ENCODE data around the gene SERPINA3.

SERPINA3 gene

DNA sequence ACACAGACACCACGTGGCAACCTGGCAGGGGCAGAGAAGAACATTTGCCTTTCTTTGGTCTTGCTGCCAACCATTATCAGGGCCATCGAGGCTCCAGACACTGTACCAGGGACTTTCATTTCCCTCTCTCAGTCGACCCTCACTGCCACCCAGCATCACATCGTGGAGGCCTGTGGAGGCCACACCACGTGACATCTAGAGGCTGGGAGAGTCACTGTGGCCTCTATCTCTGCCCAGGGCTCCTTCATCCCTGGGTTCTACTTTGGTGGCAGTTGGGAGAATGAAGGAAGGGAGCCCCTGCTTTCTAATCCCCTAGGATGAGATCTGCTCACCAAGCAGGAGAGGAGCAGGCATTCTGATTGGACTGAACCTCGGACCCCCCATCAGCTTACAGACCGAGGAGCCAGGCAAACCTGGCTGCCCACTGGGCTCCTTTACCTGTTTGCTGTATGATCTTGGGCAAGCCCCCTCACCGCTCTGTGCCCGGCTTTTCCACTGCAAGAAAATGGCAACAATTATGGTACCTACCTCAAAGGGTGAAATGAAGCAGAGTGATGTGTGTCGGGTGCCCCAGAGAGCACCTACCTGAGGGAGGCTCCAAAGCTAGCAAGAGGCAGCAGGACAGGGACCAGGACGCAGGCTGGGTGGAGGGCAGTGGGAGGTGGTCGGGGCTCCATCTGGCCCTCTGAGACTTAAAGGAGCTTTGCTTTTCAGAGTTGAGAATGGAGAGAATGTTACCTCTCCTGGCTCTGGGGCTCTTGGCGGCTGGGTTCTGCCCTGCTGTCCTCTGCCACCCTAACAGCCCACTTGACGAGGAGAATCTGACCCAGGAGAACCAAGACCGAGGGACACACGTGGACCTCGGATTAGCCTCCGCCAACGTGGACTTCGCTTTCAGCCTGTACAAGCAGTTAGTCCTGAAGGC lies 1.8 kb downstream of the SERPINA3 start:
- no peak for DNase-seq (ENCODE audit: low read depth)

DNA sequence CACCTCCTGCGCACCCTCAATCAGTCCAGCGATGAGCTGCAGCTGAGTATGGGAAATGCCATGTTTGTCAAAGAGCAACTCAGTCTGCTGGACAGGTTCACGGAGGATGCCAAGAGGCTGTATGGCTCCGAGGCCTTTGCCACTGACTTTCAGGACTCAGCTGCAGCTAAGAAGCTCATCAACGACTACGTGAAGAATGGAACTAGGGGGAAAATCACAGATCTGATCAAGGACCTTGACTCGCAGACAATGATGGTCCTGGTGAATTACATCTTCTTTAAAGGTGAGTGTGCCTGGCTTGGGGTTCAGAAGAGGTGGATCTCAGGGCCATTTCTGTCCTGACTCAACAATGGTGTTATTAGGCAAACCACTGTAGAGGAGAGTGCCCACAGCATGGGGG lies 2.6 kb downstream of the SERPINA3 start:
- no peak for DNase-seq (ENCODE audit: low read depth)

DNA sequence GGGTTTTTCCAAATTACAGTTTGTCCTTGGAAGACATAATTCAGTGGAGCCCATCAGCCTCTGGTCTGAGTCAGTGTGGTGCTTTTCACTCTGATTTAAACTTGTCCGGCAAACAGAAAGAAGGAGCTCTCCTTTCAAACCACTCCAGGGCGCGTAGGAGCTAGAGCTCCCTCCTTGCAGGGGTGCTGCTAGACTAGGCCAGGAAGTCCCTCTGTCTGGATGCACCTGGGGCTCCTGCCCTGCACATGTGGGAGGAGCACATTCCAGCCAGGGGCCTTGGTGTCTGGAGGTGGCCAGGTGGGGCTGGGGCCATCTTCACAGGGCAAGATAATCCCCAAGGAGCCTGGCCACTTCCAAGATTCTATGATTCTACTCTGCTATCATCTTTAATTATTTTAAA lies 3.1 kb downstream of the SERPINA3 start:
- no peak for DNase-seq (ENCODE audit: low read depth)

DNA sequence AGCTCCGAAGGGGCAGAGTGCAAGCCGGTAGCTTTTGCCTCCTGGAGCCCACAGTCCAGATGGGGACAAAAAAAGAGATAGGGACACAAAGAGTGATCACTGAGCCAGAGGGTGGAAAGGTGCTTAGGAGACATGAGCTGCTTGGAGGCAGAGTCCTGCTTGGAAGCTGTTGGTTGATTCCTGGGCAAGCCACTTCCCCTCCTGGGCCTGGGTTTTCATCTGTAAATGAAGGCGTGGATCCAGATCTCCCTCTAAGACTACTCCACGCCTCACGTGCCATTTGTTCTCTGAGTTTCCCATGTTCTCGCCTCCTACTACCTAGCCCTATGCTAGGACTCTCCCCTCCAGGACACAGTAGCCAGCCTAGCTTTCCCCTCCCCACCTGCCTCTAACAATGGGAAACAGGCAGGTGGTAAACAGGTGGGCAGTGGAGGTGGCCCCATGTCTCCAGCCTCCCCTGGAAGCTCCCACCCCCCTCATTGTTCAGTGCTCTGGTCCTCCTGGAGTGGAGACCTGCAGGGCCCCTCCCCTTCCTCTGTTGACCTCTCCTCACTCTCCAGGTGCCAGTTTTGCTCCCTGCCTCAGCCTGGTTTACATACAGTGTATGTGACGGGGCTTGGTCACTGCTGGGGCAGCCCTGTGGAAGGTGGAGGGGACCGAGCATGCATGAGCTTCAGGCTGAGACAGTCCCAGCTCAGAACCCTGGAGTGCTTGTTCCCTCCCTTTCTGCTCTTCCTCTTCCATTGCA lies 3.8 kb downstream of the SERPINA3 start:
- DNase-seq (ENCODE audit: low read depth): no peak

DNA sequence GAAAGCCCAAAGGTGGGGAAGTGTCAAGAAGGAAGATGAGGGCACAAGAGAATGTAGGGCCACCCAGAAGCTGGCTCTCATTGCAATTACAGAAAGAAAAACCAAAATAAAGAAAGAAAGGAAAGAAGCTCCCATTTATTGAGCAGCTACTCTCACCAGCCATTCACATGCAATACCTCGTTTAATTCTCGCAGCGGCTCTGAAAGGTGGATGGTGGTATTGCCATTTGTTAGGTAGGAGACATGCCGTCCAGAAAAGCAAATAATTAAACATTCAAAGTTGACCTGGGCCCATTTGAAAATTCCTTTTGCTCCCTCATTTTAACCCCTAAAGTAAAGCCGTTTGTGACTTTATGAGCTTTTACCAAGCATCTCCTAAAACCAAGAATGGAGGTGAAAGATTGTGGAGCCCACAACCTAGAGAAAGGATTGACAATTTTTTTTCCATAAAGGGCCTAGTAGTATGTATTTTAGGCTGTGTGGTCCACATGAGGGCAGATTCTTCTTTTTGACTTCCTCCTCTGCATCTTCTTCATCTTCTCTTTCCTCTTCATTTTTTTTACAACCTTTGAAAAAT lies 5.3 kb downstream of the SERPINA3 start:
- DNase-seq (ENCODE audit: low read depth): no peak

DNA sequence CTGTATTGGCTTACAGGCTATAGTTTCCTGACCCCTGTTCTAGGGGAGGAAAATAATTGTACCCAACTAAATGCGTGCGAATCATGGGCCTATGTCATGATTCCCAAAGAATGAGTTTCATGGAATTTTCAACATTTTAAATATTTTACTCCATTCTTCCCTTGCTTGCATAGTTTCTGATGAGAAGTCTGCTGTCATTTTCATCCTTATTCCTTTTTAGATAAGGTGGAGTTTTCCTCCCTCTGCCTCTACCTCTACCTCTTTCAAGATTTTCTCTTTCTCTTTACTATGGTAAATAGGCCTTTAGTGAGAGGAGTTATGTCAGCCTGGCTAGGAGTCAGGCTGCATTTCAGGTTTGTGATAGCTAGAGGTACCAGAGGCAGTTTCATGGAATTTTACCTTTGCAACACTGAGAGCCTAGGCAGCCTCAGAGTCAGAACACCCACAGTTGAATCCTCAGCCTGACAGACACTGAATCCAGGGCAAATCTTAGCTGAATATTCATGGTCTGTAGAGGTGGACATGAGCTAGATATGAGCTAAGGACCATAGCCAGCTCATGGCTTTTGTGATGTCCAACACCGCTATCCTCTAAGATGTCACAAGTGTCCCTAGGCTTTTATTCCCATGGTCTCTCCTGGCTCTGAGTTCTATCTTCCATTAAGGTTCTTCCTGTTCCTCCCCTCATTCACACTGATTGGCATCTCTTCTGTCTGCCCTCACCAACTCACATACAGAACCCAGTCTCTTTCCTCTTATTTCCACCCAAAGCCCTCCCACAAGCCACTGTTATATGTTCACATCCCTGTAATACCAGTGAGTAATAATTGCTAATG lies 6.0 kb downstream of the SERPINA3 start:
- no peak for DNase-seq (ENCODE audit: low read depth)

DNA sequence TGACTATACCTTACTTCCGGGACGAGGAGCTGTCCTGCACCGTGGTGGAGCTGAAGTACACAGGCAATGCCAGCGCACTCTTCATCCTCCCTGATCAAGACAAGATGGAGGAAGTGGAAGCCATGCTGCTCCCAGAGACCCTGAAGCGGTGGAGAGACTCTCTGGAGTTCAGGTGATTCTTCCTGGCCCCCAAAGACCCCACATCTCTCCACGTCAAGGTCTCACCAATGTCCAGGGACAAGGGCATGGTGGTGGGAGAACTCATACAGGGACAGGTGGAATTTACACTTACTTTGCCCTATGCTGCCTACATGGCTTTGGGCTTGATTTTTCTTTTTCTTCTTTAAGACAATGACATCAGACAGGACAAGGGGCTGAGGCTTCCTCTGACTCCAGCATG lies 7.1 kb downstream of the SERPINA3 start:
- no peak for DNase-seq (ENCODE audit: low read depth)

DNA sequence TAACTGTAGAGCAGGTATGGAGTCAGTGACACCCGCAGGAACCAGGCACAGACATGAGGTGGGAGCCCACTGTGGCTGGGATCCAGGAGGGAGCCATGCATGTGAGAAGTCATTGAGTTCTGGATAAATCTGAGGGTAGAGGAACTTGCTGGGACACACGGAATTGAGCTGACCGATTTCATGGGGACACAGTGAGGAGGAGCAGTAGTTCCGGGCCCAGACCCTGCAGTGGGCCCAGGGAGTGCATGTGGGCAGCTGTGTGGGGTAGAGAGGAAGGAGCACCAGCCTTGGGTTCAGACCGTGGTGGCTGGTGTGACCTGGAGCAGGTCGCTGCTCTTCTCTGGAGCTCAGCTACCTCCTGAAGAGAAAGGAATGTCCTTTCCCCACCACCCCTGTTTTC lies 8.4 kb downstream of the SERPINA3 start:
- no peak for DNase-seq (ENCODE audit: low read depth)

DNA sequence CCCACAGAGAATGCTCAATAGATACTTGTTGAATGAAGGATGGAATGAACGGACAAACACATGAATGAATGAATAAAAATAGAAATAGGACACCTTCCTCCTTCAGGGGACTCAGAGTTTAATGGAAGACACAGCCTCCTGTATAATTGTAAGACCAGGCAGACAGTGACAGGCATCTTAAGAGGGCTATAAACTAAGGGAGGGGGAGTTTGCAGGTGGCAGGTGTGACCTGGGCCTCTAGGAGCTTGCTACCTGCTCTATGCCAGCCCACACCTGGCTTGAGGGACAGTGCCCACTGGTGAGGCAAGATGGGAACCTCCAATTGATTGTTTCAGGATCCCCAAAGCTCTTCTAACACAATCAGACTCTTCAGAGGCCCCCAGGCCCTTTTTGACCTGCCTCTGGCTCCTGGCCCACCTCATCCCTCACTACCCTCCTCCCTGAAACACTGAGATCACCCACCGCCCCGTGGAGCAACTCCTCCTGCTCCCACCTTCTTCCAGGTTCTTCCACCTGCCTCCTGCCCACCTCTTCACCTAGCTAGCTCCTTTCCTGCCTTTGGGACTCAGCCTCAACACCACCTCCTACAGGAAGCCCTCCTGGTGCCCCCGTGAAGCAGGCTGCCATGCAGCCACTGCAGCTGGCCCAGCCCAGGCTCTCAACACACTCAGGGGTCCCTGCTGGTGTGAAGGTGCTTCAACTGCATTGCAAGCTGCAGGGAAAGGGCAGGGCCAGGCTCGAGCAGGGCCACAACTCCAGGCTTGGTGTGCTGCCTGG lies 9.4 kb downstream of the SERPINA3 start:
- DNase-seq (ENCODE audit: low read depth): no peak

DNA sequence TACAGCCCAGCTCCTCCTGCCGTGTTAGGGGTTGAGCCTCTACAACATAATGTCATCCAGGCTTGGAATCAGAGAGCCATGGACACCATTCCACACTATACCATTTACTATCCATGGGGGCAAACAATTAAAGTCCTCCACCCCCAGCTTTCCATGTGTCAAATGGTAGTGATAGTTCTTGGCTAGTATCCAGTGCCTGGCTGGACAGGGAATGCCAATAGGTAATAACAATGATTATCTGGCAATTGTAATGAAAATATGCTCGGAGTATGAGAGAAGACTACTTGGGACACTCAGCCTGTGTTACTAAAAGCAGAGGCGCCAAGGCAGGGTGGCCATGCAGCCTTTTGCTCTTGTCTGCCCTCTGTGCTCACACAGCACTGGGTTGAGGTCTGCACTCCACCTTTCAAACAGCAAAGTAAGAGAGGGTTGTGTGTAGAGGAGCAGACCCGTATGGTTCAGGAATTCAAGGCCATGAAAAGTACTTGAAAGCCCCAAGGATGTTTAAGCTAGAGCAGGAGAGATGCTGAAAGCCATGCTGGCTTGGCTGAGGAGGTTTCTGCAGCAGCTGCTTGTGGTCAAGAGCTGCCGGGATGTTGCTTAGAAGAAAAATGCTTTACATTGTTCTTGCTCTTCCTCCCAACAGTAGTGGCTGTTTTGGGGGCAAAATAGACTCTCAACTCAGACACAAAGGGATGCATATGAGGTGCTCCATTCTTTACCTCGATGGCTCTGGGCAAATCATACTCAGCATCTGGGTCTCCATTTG lies 10.6 kb downstream of the SERPINA3 start:
- DNase-seq (ENCODE audit: low read depth): no peak

DNA sequence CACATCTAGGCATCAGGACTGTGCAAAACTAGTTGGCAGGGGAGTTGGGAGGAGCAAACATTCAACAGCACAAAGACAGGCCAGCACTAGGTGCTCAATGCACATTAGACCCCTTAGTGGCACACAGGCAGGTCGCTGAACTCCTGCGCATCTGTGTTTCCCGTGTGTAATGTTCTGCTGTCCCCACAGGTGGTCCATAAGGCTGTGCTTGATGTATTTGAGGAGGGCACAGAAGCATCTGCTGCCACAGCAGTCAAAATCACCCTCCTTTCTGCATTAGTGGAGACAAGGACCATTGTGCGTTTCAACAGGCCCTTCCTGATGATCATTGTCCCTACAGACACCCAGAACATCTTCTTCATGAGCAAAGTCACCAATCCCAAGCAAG lies 11.2 kb downstream of the SERPINA3 start:
- no peak for DNase-seq (ENCODE audit: low read depth)

DNA sequence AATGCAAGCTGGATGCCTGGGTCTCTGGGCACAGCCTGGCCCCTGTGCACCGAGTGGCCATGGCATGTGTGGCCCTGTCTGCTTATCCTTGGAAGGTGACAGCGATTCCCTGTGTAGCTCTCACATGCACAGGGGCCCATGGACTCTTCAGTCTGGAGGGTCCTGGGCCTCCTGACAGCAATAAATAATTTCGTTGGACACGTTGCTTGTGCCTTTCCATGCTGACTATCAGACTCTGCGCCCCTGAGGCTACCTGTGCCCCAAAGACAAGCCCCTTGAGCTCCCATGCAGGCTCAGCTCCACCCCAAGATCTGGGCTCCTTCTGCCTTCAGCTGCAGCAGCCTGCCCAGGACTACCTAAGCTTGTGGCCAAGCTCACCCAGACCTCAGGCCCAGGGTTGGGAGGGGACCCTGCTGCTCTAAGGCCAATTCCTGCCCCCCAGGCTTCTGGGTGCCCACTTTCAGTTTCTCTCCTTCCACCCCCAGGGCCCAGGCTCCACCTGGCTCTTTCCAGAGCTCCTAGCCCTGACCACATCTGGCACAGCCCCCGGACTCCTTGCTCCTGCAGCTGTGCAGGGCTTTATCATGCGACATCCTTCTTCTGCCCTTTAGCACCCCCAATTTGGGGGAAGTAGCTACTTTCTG lies 11.8 kb downstream of the SERPINA3 start:
- DNase-seq (ENCODE audit: low read depth): no peak

DNA sequence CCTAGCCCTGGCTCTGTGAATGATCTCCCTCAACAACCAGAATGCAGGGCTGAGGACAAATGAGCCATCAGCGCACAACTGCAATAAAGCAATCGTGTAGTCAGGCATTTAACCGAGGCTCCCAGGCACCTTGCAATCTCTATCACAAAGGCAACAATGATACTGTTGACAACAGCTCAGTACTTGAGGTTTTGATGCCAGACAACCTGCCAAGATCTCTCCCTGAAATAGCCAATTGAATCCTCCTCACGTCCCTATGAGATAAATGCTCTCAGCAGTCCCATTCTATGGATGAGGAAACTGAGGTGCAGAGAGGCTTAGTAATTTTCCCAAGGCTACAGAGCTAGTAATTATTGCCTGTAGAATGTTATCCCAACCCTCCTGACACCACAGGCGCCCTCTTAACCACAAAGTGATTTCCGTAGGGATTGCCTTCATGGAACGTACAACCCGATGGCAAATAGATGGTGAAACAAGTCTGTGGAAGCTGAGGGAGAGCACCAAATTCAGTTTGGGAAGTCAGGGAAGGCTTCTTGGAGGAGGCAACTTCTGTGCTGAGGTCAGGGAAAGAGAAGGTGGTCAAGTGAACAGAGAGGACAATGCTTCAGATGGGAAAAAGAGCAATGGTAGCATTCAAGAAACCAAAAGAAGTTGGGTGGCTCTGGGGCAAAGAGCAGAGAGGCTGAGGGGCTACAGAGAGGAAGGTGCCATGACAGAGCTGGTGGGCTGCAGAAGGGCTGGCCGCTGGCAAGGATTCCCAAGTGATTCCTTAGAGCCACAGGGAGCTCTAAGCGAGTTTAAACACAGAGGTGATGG lies 12.6 kb downstream of the SERPINA3 start:
- no peak for DNase-seq (ENCODE audit: low read depth)

DNA sequence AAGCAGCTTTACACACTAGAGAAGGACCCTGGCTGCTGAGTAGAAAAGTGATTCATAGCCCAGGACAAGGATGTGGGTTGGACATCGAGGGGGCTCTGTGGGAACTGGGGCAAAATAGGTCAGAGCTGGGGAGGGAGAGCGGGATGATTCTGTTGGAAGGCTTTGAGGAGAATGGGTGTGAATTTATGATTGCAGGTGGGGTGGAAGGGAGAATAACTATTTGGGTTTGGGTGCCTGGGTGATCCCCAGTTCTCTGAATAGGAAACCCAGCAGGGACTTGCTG lies 13.1 kb downstream of the SERPINA3 start:
- no peak for DNase-seq (ENCODE audit: low read depth)

DNA sequence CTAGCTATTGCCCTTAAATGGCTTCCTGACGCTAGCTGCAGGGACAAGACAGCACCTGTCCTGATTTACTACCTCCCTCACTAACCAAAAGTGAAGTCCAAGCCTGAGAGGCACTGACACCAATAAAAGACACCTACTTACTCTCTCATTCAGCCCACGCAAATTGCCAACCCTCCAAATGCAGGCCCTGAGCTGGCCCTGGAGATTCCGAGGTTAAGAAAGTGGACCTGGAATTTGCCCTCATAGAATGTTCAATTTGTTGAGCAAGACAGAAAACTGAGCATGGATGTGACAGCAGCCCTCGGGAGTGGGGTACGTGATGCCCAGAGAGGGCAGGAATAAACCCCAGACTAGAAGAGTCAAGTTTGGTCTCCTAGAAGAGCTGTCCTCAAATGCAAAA lies 16.4 kb downstream of the SERPINA3 start:
- no peak for DNase-seq (ENCODE audit: low read depth)

DNA sequence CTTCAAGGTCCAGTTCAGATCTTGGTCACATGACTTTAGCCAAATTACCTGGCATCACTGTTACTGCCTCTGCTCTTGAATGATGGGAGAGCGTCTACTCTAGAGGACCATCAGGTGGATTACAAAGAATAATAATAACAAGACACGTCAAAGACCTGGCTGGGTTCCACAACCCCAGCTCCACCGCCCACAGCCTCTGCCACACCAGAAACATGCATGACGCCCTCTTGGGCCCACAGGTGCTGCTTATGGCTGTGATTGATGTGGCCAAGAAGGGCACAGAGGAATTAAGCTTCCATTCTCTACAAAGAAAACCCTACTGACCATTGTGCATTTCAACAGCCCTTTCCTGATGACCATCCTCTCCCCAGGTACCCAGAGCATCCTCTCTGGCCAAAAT lies 18.2 kb downstream of the SERPINA3 start:
- no peak for DNase-seq (ENCODE audit: low read depth)

DNA sequence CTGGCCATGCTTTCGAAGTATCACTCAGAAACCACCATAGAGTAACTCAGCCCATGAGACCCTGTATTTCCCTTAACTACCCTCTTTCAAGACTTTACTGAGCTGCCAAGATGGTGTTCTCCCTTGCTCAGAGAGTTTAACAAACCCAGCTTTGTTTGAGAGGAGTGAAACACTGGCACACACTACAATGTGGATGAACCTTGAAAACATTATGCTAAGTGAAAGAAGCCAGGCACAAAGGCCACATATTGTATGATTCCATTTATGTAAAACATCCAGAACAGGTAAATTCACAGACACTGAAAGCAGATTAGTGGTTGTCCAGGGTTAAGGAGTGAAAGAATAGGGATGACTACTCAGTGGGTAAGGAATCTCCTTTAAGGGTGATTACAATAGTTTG lies 18.9 kb downstream of the SERPINA3 start:
- no peak for DNase-seq (ENCODE audit: low read depth)

DNA sequence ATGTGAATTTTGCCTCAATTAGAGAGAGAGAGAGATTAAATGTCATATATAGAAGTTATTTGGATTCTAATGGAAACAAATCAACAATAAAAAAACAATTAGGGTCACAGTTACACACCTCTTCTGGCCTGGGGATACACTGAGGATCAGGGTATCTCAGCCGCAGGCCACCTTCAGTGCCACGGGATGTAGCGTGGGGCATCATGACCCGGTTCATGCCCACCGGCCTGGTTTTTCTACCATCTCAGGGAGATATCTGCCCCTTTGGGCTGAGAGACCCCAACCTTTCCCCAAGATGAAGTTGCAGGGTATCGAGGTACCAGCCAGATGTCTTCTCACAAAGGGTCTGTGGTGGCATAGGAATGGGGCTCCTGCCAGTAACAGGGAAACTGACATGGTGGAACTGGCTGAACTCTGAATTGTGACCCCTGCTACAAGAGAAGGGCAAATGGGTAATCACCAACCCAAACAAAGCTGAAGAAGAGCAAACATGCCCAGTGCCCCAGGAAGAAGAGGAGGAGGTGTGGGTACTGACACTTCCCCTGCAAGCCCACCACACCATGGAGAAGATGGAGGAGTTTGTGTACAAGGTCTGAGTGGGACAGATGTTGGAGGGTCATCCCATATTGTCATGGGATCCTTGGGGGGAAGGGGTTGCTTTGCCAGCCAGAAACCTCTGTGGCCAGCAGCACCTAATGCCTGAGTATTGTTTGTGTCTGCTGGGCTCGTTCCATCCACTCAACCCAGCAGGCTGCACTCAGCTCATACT lies 19.5 kb downstream of the SERPINA3 start:
- no peak for DNase-seq (ENCODE audit: low read depth)

DNA sequence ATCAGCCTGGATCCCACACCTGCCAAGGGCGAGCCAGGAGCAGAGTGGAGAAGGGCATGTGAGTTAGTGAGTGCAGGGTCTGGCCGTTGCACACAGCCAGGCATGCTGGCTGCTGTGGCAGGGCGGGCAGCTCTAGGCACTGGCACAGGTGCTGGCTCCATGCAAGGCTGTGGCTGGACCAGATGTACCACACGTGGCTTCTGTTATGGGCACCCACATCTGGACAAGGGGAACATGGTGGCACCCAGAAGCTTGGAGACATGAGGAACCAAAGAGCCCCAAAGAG lies 20.1 kb downstream of the SERPINA3 start:
- DNase-seq (ENCODE audit: low read depth): no peak

Data from activated T-cell treated with anti-CD3 and anti-CD28 coated beads for 48 hours (primary cell).